HG02885 (cell line): ENCODE results near the gene TGFBR3L.
A peak's percentile ranks its signal among the peaks of the same experiment; 100 is the strongest.

ENCODE experiments used
- ATAC-seq: cut with Tn5 transposase; IDR thresholded peaks from one replicate; pipeline ENCODE4 v1.9.1; 2021; ENCODE audit warnings: mild to moderate bottlenecking; ENCODE audit not compliant: unreplicated experiment, poor library complexity

The TGFBR3L gene

DNA sequence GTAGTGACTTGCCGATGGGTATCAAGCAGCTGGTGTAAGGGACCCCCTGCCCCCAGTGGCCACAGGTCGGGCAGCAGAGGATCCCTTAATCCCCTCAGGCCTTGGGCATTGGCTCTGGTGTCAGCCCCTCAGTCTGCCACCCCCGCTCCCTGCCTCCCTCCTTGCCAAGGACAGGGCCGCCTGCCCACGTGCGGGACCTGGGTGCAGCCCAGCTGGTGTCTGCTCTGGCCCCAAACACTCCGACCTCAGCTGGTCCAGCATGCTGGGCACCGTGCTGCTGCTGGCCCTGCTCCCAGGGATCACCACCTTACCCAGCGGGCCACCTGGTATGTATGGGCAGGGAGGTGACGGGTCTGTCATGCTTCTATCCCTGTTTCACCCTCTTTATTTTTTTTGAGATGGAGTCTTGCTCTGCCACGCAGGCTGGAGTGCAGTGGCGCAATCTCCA, at the start of gene TGFBR3L:
TSS of gene TGFBR3L (plus strand) at position 233 of the 448 bp plus-strand sequence.
- ATAC-seq: no peak

DNA sequence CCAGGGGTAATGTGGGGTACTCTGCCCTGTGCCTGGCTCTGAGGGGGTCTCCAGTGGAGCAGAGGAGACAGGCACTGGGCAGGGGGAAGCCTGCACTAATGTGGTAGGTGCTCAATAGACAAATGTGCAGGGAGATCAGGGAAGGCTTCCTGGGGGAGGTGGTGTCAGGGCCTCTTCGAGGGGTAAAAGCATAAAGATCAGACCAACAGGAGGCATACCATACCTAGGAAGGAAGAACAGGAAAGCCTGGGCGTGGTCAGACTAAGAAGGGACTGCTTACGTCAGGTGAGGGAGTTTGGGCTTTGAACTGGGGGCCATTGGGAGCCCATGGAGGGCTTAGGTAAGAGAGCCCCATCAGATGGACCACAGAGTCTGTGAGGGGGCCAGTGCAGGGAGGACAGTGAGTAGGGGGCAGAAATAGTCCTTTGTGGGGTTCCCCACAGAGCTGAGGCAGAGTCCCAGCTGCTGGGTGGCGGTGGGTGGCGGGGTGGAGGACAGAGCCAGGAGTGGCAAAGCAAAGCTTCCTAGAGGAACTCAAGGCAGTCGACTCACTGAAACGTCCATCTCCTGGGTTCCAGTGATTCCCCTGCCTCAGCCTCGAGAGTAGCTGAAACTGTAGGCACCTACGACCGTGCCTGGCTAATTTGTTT, 49.2 kb upstream of the TGFBR3L start:
- ATAC-seq: no peak

DNA sequence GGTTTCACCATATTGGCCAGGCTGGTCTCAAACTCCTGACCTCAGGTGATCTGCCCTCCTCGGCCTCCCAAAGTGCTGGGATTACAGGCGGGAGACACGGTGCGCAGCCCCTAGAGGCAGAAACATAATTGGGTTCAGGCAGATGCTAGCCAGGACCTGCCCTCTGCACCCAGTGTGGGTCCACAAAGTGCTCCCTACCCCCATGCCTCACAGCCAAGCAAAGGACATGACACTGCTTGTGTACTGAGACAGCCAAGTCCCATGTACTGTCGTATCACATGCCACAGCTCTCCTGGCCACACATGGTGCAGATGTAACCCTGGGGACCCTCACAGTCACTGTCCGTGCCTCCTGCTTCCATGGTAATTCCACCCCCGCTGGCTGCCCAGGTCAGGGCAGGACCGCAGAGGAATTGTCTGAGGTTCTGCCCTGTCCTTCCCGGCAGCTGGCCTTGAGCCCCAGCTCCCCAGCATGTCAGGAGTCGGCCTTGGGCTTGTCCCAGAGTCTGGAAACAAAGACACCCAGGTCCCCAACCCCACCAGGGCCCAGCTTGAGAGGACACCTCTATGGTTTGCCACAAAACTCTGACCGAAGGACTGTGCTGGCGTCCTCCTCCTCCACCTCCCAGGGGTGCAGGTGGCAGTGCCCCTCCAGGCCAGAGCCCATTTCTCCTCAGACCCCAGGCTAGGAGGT, 48.1 kb upstream of the TGFBR3L start:
- ATAC-seq: no peak

DNA sequence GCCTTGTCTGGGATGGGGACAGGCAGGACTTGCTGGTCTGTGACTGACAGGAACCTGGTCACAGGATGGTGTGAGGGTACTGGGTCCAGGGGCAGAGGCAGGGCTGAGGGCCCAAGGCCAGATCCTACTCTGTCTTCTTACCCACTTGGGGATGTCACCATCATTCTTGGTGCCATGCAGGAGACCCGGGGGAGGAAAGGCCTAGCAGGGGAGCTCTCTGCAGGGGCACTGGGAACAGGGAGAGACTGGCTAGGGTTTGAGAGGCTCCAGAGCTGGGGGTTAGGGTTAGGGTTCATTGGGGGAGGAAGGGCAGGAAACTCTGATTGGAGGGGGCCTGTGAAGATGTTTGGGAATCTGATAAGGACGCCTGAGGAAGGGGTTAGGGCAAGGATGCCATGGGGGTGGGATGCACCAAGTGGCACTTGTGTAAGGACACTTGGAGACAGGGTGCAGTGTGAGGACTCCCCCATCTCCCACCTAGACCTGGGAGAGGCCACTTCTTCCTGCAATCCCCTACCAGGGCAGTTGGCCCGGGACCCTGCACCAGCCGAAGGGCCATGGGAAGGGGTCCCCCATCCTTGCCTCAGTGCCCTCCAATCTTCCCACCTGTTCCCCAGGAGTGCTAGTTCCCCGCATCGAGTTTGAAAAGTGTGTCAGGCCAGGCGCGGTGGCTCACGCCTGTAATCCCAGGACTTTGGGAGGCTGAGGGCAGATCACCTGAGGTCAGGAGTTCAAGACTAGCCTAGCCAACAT, 47.4 kb upstream of the TGFBR3L start:
- no peak for ATAC-seq

DNA sequence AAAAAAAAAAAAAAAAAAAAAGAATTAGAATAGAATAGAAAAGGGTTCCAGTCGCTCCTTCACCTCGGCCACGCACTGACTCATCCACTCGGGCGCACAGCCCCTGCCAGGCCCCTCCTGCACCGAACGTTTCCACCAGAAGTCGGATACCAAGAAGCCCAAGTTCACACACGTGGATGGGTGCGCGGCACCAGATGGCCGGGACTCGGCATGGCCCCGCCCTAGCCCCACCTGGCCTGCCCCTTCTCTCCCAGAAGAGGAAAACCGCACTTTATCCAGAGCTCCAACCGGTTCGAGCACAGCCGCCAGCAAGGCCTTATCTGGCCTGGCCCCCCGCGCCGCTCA, 46.3 kb upstream of the TGFBR3L start:
- no peak for ATAC-seq

DNA sequence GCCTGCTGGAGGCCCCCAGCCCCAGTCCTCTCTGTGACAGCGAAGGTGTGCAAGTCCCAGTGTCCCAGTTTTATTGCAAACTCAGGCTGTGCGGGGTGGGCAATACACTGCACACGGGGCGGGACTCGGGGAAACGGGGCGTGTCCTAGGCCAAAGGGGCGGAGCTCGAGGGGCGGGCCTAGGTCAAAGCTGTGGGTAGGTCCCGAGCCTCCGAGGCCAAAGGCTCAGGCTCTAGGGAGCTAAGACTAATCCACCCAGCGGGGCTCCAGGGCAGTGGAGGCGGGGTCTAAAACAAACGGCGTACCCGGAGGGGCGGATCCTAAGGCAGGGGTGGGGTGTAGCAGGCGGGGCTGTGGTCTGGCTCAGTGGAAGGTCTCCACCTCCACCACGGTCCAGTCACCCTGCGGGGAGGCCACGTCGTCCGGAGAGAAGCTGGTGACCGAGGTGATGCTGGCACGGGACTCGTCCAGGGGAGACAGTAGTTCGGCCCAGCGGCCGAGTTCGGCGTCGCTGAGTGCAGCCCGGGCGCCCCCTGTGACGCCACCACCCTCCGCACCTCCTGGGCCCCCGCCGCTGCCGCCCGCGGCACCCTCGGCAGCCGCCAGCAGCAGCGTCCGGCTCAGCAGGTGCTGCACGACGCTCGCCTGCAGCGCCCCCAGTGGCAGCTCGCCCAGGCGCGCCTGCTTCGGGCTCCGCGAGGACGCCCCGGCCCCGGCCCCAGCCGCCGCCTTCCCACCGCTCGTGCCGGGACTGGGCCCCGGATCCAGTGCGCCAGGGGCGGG, 45.8 kb upstream of the TGFBR3L start:
- peak; percentile 61 for ATAC-seq

DNA sequence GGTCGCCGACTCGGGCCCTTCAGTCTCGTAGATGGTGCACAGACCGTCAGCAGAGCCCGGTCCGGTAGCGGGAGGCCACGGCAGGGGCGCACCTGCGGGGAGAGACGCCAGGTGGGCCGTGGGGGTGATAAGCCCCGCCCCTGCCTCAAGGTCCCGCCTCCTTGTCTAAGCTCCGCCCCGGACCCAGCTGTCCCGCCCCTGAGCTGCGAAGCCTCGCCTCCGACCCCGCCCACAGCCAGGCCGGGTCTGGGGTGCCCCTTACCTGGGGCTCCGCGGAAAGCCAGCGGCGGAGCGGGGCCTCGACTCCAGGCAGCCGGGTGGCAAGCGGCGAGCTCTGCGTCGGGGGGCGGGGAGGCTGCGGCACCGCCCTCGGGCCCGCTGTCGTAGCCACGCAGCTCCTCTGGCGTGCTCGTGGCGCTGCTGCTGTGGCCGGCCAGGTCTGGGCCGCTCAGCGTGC, 45.1 kb upstream of the TGFBR3L start:
- ATAC-seq: peak; percentile 51

DNA sequence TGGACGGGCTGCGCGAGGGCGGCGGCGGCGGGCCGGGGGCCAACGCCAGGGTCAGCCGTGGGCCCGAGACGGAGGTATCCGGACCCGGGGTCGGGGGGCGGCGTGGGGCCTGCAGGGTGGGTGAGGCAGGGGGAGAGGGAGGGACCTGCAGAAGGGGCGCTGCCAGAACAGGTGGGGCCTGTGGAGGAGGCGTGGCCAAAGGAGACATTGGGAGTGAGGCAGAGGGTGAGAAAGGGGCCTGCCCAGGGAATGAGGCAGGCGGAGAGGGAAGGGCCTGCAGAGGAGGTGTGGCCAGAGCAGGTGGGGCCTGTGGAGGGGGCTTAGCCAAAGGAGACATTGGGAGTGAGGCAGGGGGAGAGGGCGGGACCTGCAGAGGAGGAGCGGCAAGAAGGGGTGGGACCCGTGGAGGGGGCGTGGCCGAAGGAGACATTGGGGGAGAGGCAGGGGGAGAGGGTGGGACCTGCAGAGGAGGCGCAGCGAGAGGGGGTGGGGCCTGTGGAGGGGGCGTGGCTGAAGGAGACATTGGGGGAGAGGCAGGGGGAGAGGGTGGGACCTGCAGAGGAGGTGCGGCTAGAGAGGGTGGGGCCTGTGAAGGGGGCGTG, 44.6 kb upstream of the TGFBR3L start:
- ATAC-seq: no peak

DNA sequence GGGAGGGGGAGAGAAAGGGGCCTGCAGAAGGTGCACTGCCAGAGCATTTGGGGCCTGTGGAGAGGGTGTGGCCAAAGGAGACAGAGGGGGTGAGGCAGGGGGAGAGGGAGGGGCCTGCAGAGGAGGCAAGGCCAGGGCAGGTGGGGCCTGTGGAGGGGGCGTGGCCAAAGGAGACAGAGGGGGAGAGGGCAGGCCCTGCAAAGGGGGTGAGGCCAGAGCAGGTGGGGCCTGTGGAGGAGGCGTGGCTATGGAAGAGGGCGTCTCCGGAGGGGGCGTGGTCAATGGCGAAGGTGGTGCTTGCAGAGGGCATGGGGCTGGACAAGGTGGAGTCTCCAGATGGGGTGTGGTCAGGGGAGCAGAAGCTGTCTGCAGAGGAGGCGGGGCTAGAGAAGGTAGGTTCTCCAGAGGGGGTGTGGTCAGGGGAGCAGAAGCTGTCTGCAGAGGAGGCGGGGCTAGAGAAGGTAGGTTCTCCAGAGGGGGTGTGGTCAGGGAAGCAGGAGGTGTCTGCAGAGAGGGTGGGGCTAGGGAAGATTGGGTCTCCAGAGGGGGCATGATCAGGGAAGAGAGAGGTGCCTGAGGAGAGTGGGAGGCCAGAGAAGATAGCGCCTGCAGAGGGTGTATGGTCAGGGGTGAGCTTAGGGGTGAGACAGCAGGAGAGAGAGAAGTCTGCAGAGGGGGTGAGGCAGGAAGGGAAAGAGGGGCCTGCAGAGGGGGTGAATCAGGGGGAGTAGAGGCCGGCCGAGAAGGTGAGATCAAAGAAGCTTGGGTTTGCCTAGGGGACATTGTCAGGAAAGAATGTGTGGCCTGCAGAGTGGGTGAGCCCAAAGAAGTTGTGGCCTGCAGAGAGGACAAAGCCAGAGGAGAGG, 43.8 kb upstream of the TGFBR3L start:
- ATAC-seq: no peak

DNA sequence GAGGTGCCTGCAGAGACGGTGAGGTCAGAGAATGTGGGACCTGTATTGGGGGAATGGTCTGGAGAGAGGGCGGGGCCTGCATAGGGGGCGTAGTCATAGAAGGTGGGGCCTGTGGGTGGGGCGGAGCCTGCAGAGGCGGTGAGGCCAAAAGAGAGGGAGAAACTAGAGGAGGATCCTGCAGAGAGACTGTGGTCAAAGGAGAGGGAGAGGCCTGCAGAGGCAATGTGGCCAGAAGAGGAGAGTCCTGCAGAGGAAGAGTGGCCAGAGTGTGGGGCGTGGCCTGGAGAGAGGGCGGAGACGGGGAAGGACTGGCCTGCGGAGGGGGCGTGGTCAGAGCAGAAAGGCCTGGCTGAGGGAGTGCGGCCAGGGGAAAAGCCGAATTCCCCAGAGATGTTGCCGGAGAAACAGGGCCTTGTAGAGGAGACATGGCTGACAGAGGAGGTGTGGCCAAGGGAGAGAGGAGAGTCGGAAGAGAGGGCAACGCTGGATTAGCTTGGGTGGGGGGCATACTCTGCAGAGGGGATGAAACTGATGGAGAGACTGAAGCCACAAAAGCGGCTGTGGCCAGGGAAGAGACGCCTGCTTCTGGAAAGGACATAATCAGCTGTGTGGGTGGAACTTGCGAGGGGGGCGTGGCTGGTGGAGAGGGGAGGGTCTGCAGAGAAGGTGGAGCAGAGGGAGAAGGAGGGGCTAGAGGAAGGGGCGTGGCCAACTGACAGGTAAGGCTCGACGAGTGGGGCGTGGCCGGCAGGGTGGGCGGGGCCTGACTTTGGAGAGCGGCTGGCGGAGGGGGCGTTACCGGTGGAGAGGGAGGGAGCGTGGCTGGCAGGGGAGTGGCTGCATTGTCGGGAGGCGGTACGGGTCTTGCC, 43.0 kb upstream of the TGFBR3L start:
- no peak for ATAC-seq

DNA sequence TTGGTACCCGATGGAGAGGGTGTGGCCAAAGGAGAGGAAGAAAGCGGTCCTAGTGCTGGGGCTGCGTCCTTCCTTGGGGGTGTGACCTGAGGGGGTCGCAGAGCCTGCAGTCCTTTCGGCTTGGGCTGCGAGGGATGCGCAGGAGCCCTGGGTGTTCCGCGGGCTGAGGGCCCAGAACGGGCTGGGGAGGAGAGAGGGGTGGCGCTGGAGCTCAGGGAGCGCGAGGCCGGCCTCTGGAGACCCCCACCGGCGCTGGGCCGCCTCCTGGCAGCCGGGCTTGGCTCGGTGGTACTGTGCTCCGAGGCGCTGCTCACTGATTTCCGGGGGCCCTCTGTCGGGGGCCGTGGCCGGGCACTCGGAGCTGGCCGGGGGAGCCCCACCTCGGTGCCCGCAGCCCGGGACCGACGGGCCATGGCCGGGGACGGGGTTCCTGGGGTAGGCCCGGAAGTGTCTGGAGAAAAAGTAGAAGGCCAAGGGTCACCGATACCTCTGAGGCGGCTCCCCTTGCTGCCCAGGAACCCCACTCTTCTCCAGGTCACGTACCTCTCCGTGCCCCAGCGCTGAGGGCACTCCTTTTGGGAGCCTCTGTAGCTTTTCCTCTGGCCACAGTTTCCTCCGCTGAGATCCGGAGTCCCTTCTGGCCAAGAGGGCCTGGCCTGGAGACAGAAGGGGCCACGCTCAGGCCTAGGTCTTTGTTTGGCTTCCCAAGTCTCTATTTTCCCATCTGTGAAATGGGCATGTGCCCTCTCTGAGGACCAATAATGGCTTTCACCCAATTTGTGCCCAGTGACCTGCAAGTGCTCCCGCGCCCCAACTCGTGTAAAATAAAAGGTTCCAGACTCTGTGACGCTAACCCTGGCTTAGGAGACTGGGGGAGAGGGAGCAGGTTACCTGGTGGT, 42.1 kb upstream of the TGFBR3L start:
- ATAC-seq: no peak

DNA sequence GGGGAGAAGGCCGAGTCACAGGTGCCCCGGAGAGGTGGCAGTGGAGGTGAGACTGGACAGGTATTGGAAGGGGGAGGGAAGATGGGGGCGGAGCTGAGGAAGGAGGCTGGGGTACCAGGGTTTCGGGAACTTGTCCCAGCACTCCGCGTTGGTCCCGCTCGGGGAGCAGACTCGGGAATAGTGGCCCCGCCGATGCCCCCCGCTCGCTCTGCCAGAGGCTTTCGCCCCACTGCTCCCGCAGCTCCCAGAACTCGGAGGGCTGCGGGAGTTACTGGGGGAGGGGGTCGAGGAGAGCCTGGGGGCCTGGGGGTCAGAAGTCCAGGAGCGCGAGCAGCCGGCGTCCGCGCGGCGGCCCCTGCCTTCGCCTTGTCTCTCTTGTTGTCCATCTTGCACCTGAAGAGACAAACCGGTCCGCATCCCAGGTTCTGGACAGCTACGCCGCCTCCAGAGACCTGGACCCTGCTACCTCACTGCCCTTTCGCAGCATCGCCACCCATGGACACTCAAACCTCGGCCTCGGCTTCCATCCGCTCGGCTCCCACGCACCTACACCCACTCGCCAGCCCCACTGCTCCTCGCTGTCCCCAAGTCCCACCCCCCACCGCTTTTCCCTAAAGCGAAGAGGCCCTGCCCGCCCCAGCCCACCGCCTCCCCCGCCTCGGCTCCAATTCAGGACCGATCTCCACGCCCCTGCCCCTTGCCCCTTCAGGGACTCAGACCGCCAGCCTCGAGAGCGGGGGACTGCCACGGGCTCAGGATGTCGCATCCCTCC, 41.1 kb upstream of the TGFBR3L start:
- ATAC-seq: no peak

DNA sequence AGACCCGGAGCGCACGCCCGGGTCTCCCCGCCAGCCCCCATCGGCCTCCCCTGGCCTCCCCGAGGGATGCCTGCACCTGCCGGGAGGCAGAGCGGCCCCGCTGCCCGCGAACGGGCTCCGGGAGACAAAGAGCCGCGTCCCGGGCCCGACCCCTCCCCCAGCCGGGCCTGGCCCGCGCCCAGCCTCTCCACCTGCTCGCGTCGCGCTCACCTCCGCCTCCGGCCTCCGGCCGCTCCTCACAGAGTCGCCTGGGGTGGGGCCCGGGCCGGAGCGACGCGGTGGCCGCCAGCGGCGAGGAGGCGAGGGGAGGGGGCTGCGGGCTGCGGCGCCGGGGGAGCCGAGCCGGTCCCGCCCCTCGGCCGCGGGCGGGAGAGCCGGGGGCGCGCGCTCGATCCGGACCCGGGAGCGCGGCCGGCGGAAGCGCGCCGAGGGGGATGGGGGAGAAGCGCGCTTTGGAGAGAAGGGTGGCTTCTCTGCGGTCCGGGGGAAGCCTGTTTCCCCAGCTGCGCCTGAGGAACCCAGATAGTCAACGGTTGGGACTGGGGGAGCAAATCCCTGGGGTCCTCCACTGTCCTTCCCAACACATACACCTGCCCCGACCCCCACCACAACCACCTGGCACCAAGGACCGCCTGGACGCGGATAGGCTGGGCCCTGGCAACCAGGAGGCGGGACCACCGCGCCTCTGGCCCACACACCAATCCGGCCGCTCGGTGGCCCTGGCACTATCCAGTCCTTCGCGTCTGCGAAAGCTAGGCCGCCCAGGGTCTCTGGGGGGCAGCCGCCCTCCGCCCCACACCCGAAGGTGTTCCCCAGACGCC, 40.3 kb upstream of the TGFBR3L start, which contains the start of gene PRR36:
TSS of gene PRR36 (minus strand) at position 315 of the 821 bp plus-strand sequence. CDS start 701 bp downstream, outside the sequence.
- no peak for ATAC-seq

DNA sequence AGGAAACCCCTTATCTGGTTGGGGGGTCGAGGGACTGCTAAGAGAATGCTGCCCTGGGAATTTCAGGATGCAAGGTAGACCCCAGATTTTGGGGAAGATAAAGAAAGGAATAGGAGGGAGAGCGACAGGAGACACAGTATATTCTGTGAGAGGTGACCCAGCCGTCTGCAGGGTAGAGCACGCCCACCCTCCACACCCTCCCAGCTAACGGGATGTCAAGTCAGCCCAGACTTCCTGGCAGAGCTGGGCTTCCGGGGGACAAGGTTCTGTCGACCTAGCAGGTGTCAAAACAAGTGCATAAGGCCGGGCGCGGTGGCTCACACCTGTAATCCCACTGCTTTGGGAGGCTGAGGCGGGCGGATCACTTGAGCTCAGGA, 39.7 kb upstream of the TGFBR3L start:
- ATAC-seq: no peak

DNA sequence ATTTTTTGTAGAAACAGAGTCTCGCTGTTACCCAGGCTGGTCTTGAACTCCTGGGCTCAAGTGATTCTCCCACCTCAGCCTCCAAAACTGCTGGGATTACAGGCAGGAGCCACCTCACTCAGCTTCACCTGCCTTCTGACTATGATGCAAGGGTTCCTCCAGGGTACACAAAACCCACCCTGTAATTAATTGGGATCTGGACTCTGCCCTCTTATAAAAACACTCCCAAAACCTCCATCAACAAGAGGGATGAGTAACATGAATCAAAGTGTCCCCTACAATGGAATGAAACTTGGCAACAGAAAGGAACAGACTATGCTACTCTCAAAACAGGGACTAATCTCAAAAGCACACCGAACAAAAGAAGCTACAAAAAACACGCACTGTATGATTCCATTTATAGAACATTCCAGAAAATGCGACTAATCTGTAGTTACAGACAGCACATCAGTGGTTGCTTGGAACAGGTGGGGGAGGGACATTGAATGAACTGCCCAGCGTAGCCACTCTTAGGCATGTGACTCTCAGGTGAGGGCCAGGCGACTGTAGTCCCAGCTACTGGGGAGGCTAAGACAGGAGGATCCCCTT, 37.3 kb upstream of the TGFBR3L start:
- ATAC-seq: no peak
